GM18508 (cell line): ENCODE measurements around the gene DNMBP.
"Not testable (repeated sequence)": the region's sequence is repeated elsewhere in the genome, so short reads cannot be mapped to it uniquely, and the experiment has no call there.

Experiments
- ATAC-seq: cut with Tn5 transposase; IDR thresholded peaks from one replicate; pipeline ENCODE4 v1.9.1; 2021; ENCODE audit warnings: moderate number of reproducible peaks; ENCODE audit not compliant: insufficient read depth, unreplicated experiment

The DNMBP gene

GRCh38 chr10:99964791-99965190 is 45.0 kb downstream of the DNMBP start:
- no peak for ATAC-seq

- ATAC-seq, result not testable (repeated sequence)
Measured at GRCh38 chr10:99963467-99964165, 46.1 kb downstream of the DNMBP start.

- no peak for ATAC-seq
Measured at GRCh38 chr10:99958806-99959205, 50.9 kb downstream of the DNMBP start.

- ATAC-seq, result no peak
Measured at GRCh38 chr10:99958302-99958701, 51.4 kb downstream of the DNMBP start.

- ATAC-seq, result not testable (repeated sequence)
Measured at GRCh38 chr10:99953510-99953909, 56.2 kb downstream of the DNMBP start.

- ATAC-seq, result no peak
Measured at GRCh38 chr10:99952799-99953198, 56.9 kb downstream of the DNMBP start.

GRCh38 chr10:99946051-99946450 is 63.7 kb downstream of the DNMBP start:
- not testable (repeated sequence) for ATAC-seq

- ATAC-seq, result no peak
Measured at GRCh38 chr10:99945263-99945662, 64.5 kb downstream of the DNMBP start.

GRCh38 chr10:99944860-99945259 is 64.9 kb downstream of the DNMBP start:
- ATAC-seq, result no peak

GRCh38 chr10:99943908-99944307 is 65.8 kb downstream of the DNMBP start:
- no peak for ATAC-seq

- no peak for ATAC-seq
Measured at GRCh38 chr10:99941942-99942820, 67.6 kb downstream of the DNMBP start.

GRCh38 chr10:99938563-99938962 is 71.2 kb downstream of the DNMBP start:
- peak; percentile 86 for ATAC-seq

GRCh38 chr10:99937630-99938029 is 72.1 kb downstream of the DNMBP start:
- ATAC-seq, result no peak

GRCh38 chr10:99932203-99932957 is 77.4 kb downstream of the DNMBP start:
- not testable (repeated sequence) for ATAC-seq

- ATAC-seq, result no peak
Measured at GRCh38 chr10:99930731-99931550, 78.8 kb downstream of the DNMBP start.

- ATAC-seq, result no peak
Measured at GRCh38 chr10:99929360-99929759, 80.4 kb downstream of the DNMBP start.

GRCh38 chr10:99927721-99928280 is 81.9 kb downstream of the DNMBP start:
- ATAC-seq, result no peak

GRCh38 chr10:99926925-99927720 is 82.6 kb downstream of the DNMBP start:
- ATAC-seq, result no peak
